ENCODE measurements around the gene MLLT10.

DNA sequence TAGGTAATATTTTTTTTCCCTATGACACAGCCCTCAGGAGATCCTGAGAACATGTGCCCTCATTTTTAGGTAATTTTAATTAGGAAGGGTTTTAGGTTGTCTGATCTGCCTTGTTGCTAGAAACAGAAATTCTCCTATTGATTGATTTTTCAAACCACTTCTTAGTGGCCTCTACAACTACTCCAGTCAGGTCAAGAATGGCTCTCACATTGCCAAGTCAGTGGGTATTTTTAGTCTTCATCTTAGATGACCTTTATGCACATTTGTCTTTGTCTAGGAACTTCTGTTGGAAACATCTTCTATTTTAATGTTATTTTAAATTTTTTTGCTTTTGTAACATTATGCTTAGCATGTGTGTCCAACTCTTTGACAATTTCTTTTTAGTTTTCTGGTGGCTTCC is 162.3 kb downstream of the MLLT10 start:
- TF ChIP-seq CTCF (IDR thresholded peaks at IDR 0.05 in 2 of 3, conservative IDR thresholded peaks at IDR 0.05 in 1 of 3; ENCODE audit: borderline replicate concordance in 1 of 3, insufficient read depth in 1 of 3, low read depth in 2 of 3, low read length in 2 of 3) (no peak), ELF1 (IDR thresholded peaks at IDR 0.05; ENCODE audit: borderline replicate concordance, low read depth) (no peak), ZNF274 (IDR thresholded peaks at IDR 0.05; ENCODE audit: low read depth, low read length) (no peak), EZH2phosphoT487 (IDR thresholded peaks at IDR 0.05; ENCODE audit: borderline replicate concordance) (no peak), YY1 (IDR thresholded peaks at IDR 0.05; ENCODE audit: extremely low read depth, insufficient replicate concordance, low read depth, low read length) (no peak), POLR2A (IDR thresholded peaks at IDR 0.05; ENCODE audit: borderline replicate concordance, extremely low read depth, insufficient read depth, insufficient read length) (no peak), EGR1 (IDR thresholded peaks at IDR 0.05; ENCODE audit: low read depth) (no peak), EZH2 (IDR thresholded peaks at IDR 0.05) (no peak), ATF3 (IDR thresholded peaks at IDR 0.05) (no peak), REST (IDR thresholded peaks at IDR 0.05; ENCODE audit: low read depth) (no peak), SIN3A (IDR thresholded peaks at IDR 0.05; ENCODE audit: low read depth) (no peak), RAD21 (IDR thresholded peaks at IDR 0.05; ENCODE audit: low read depth) (no peak), CEBPB (IDR thresholded peaks at IDR 0.05; ENCODE audit: low read depth) (no peak)
- TF ChIP-seq, protein P1, sequence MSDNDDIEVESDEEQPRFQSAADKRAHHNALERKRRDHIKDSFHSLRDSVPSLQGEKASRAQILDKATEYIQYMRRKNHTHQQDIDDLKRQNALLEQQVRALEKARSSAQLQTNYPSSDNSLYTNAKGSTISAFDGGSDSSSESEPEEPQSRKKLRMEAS (IDR thresholded peaks at IDR 0.05), result no peak
